Neural cell (in vitro differentiated cells): Measurements from ENCODE around the gene ABHD2.

ENCODE experiments used
- POLR2AphosphoS5 ChIP-seq: IDR thresholded peaks from 2 replicates; pipeline ENCODE4 v1.6.1; 2012
- TF ChIP-seq, protein P1 (sequence below): fragments of 450-650 bp; IDR thresholded peaks from 2 replicates; pipeline ENCODE4 v1.5.1; 2014; ENCODE audit warnings: antibody characterized with exemption, mild to moderate bottlenecking, moderate library complexity; ENCODE audit not compliant: poor library complexity, severe bottlenecking

- TF ChIP-seq, protein P1, sequence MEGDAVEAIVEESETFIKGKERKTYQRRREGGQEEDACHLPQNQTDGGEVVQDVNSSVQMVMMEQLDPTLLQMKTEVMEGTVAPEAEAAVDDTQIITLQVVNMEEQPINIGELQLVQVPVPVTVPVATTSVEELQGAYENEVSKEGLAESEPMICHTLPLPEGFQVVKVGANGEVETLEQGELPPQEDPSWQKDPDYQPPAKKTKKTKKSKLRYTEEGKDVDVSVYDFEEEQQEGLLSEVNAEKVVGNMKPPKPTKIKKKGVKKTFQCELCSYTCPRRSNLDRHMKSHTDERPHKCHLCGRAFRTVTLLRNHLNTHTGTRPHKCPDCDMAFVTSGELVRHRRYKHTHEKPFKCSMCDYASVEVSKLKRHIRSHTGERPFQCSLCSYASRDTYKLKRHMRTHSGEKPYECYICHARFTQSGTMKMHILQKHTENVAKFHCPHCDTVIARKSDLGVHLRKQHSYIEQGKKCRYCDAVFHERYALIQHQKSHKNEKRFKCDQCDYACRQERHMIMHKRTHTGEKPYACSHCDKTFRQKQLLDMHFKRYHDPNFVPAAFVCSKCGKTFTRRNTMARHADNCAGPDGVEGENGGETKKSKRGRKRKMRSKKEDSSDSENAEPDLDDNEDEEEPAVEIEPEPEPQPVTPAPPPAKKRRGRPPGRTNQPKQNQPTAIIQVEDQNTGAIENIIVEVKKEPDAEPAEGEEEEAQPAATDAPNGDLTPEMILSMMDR: no peak
- TF ChIP-seq POLR2AphosphoS5: no peak
Observed at GRCh38 chr15:89211678-89212170, 123.5 kb downstream of the ABHD2 start.
